SK-N-MC (cell line): ENCODE measurements around the gene PRRX1.

Source experiments
- DNase-seq: peaks from one replicate; pipeline ENCODE4 v3.0.0-alpha.2; 2011; ENCODE audit warnings: low read depth, low spot score
- H3K27ac ChIP-seq: fragments of 200-600 bp; sonication (generic); 2 replicates; pipeline ENCODE4 v1.5.1; 2016; ENCODE audit warnings: mixed run types
- H3K36me3 ChIP-seq: fragments of 200-600 bp; sonication (generic); 2 replicates; pipeline ENCODE4 v1.6.1; 2017; ENCODE audit warnings: antibody characterized with exemption, low read length, mixed read lengths; ENCODE audit not compliant: insufficient read depth
- H3K4me3 ChIP-seq: fragments of 200-600 bp; sonication (generic); 2 replicates; pipeline ENCODE4 v1.5.1; 2016
- H3K9ac ChIP-seq: fragments of 200-600 bp; sonication (generic); 2 replicates; pipeline ENCODE4 v1.8.0; 2017; ENCODE audit warnings: mixed run types, mixed read lengths; ENCODE audit not compliant: insufficient read length
- H3K9me3 ChIP-seq: fragments of 200-600 bp; sonication (generic); 2 replicates; pipeline ENCODE4 v1.6.1; 2017; ENCODE audit warnings: low read depth, mild to moderate bottlenecking, antibody characterized with exemption, low read length, moderate library complexity, mixed read lengths
- EZH2 ChIP-seq: fragments of 200-600 bp; sonication (generic); IDR thresholded peaks from one replicate; pipeline ENCODE4 v1.6.1; 2017; ENCODE audit warnings: antibody characterized with exemption
- FOXP2 ChIP-seq: optimal IDR thresholded peaks from 2 replicates; pipeline ENCODE3; 2011; ENCODE audit warnings: mild to moderate bottlenecking, moderate library complexity; ENCODE audit not compliant: insufficient read depth; ENCODE audit errors: extremely low read length, control extremely low read depth
- POLR2AphosphoS5 ChIP-seq: IDR thresholded peaks from 2 replicates; pipeline ENCODE4 v1.6.1; 2012; ENCODE audit warnings: mild to moderate bottlenecking, low read depth, low read length, borderline replicate concordance

Gene PRRX1

GRCh38 chr1:170776252-170776651 is 112.3 kb downstream of the PRRX1 start:
- TF ChIP-seq FOXP2 (no peak), POLR2AphosphoS5 (no peak), EZH2 (no peak)
- no peak overlapping the region for H3K9ac ChIP-seq
- H3K27ac ChIP-seq, result no peak overlapping the region
- no peak overlapping the region for H3K4me3 ChIP-seq
- H3K36me3 ChIP-seq, result no peaks in the 10 kb centered on the region
- H3K9me3 ChIP-seq, result no peaks in the 10 kb centered on the region
- no peak for DNase-seq

- no peak for DNase-seq
- TF ChIP-seq EZH2 (no peak), FOXP2 (no peak), POLR2AphosphoS5 (no peak)
- no peak overlapping the region for H3K9ac ChIP-seq
- H3K27ac ChIP-seq, result no peak overlapping the region
- no peaks in the 10 kb centered on the region for H3K36me3 ChIP-seq
- H3K4me3 ChIP-seq, result no peak overlapping the region
- H3K9me3 ChIP-seq, result no peaks in the 10 kb centered on the region
Measured at GRCh38 chr1:170776777-170777176, 112.8 kb downstream of the PRRX1 start.
